C4-2B (cell line): ENCODE data around the gene CCDC27.

Source experiments
- H3K27ac ChIP-seq: fragments of 450-650 bp; 2 replicates; pipeline ENCODE4 v1.5.1; 2017
- CTCF ChIP-seq: fragments of 450-650 bp; conservative IDR thresholded peaks from 2 replicates; pipeline ENCODE4 v1.5.1; 2017; ENCODE audit warnings: mild to moderate bottlenecking
- ZFX ChIP-seq: fragments of 450-650 bp; IDR thresholded peaks from 2 replicates; pipeline ENCODE4 v1.6.1; 2017

Gene CCDC27

GRCh38 chr1:3732434-3733093, 19.7 kb upstream of the CCDC27 start:
- no peak overlapping the region for H3K27ac ChIP-seq
- no peak for TF ChIP-seq ZFX
- no peak for TF ChIP-seq CTCF

GRCh38 chr1:3733094-3733882, 19.0 kb upstream of the CCDC27 start:
- TF ChIP-seq ZFX, result no peak
- no peak for TF ChIP-seq CTCF
- no peak overlapping the region for H3K27ac ChIP-seq

GRCh38 chr1:3733883-3734589, 18.2 kb upstream of the CCDC27 start:
- no peak overlapping the region for H3K27ac ChIP-seq
- TF ChIP-seq CTCF, result no peak
- TF ChIP-seq ZFX, result no peak

- no peak overlapping the region for H3K27ac ChIP-seq
These were observed 17.6 kb upstream of the CCDC27 start for GRCh38 chr1:3734602-3735001.

GRCh38 chr1:3735027-3735681, 17.1 kb upstream of the CCDC27 start:
- no peak for TF ChIP-seq CTCF
- no peak for TF ChIP-seq ZFX
- H3K27ac ChIP-seq, result no peak overlapping the region

More at GRCh38 chr1:3734602-3735001, 17.6 kb upstream of the CCDC27 start:
- TF ChIP-seq CTCF, result no peak

- H3K27ac ChIP-seq, result no peak overlapping the region
- no peak for TF ChIP-seq ZFX
- no peak for TF ChIP-seq CTCF
These were observed 16.6 kb upstream of the CCDC27 start for GRCh38 chr1:3735688-3736087.
